ENCODE results near the gene TNFRSF19.

- TF ChIP-seq POLR2A (IDR thresholded peaks at IDR 0.05): no peak
- TF ChIP-seq, protein P1, sequence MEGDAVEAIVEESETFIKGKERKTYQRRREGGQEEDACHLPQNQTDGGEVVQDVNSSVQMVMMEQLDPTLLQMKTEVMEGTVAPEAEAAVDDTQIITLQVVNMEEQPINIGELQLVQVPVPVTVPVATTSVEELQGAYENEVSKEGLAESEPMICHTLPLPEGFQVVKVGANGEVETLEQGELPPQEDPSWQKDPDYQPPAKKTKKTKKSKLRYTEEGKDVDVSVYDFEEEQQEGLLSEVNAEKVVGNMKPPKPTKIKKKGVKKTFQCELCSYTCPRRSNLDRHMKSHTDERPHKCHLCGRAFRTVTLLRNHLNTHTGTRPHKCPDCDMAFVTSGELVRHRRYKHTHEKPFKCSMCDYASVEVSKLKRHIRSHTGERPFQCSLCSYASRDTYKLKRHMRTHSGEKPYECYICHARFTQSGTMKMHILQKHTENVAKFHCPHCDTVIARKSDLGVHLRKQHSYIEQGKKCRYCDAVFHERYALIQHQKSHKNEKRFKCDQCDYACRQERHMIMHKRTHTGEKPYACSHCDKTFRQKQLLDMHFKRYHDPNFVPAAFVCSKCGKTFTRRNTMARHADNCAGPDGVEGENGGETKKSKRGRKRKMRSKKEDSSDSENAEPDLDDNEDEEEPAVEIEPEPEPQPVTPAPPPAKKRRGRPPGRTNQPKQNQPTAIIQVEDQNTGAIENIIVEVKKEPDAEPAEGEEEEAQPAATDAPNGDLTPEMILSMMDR (IDR thresholded peaks at IDR 0.05): no peak
These were observed 81.7 kb downstream of the TNFRSF19 start for GRCh38 chr13:23651887-23652286.

Data from prostate gland (tissue), 2 donors.